HepG2 (cell line): ENCODE data around the gene FXYD4. TPM values are rescaled to one million over a fixed set of nuclear protein-coding genes. Genes with fewer than 3 reads are reported as not detected.

Experiments
- AKAP8 ChIP-seq: sonication (generic); formaldehyde crosslinking; IDR thresholded peaks from 2 replicates; pipeline ENCODE4 v1.5.1; 2020; ENCODE audit warnings: mild to moderate bottlenecking, missing genetic modification reagents
- ARHGAP35 ChIP-seq: sonication (generic); formaldehyde crosslinking; IDR thresholded peaks from 2 replicates; pipeline ENCODE4 v1.9.0; 2022; ENCODE audit warnings: mild to moderate bottlenecking, inconsistent platforms, moderate library complexity, missing genetic modification reagents, borderline replicate concordance
- ATF4 ChIP-seq, 2 experiments: fragments of 450-650 bp in 1 of 2; sonication (generic) in 1 of 2; formaldehyde crosslinking; IDR thresholded peaks; 2 replicates each; pipeline versions ENCODE4 v1.5.0 to v1.8.0; 2020 to 2022; ENCODE audit warnings: mild to moderate bottlenecking in 1 of 2, missing genetic modification reagents in 1 of 2
- FOXA3 ChIP-seq: IDR thresholded peaks from 2 replicates; pipeline ENCODE4 v1.6.1; 2016; ENCODE audit warnings: missing genetic modification reagents, missing compliant biosample characterization
- HIVEP1 ChIP-seq: sonication (generic); formaldehyde crosslinking; IDR thresholded peaks from 2 replicates; pipeline ENCODE4 v1.4.0; 2020; ENCODE audit warnings: mild to moderate bottlenecking, missing genetic modification reagents
- HNF4G ChIP-seq, 2 experiments: sonication (generic) in 1 of 2; formaldehyde crosslinking in 1 of 2; IDR thresholded peaks; 2 replicates each; pipeline versions ENCODE4 v1.4.0 to v1.6.1; 2011 to 2020; ENCODE audit warnings: borderline replicate concordance in 2 of 2, low read depth in 2 of 2, mild to moderate bottlenecking in 2 of 2, low read length in 1 of 2, missing genetic modification reagents in 1 of 2, moderate library complexity in 1 of 2
- IRX3 ChIP-seq: sonication (generic); formaldehyde crosslinking; IDR thresholded peaks from 2 replicates; pipeline ENCODE4 v1.8.1; 2023; ENCODE audit warnings: mild to moderate bottlenecking, low read depth, missing genetic modification reagents, borderline replicate concordance
- KMT2A ChIP-seq: sonication (generic); formaldehyde crosslinking; IDR thresholded peaks from 2 replicates; pipeline ENCODE4 v1.4.0; 2020; ENCODE audit warnings: missing genetic modification reagents
- NFYC ChIP-seq: IDR thresholded peaks from 2 replicates; pipeline ENCODE4 v1.6.1; 2016; ENCODE audit warnings: missing genetic modification reagents, missing compliant biosample characterization
- NRL ChIP-seq: sonication (generic); formaldehyde crosslinking; IDR thresholded peaks from 2 replicates; pipeline ENCODE4 v1.5.0; 2020; ENCODE audit warnings: missing genetic modification reagents, mild to moderate bottlenecking, moderate library complexity, borderline replicate concordance
- ONECUT2 ChIP-seq: sonication (generic); formaldehyde crosslinking; IDR thresholded peaks from 2 replicates; pipeline ENCODE4 v1.4.0; 2020; ENCODE audit warnings: missing genetic modification reagents
- RBM22 ChIP-seq: fragments of 200-400 bp; formaldehyde crosslinking; optimal IDR thresholded peaks from 2 replicates; pipeline ENCODE3; 2017; ENCODE audit warnings: mild to moderate bottlenecking, low read length, moderate library complexity
- SPEN ChIP-seq: sonication (generic); formaldehyde crosslinking; IDR thresholded peaks from 2 replicates; pipeline ENCODE4 v1.5.1; 2020; ENCODE audit warnings: low read depth, mild to moderate bottlenecking, missing genetic modification reagents
- STAT5B ChIP-seq: sonication (generic); formaldehyde crosslinking; IDR thresholded peaks from 2 replicates; pipeline ENCODE4 v1.4.0; 2020; ENCODE audit warnings: missing genetic modification reagents
- TBL1XR1 ChIP-seq: fragments of 150-350 bp; IDR thresholded peaks from 2 replicates; pipeline ENCODE4 v1.6.1; 2014; ENCODE audit warnings: borderline replicate concordance, low read length; ENCODE audit not compliant: partially characterized antibody
- YY1 ChIP-seq: IDR thresholded peaks from 2 replicates; pipeline ENCODE4 v1.6.1; 2011; ENCODE audit warnings: low read length, low read depth, moderate library complexity, mild to moderate bottlenecking; ENCODE audit not compliant: insufficient read depth, insufficient replicate concordance
- ZBTB21 ChIP-seq: sonication (generic); formaldehyde crosslinking; IDR thresholded peaks from 2 replicates; pipeline ENCODE4 v1.4.0; 2020; ENCODE audit warnings: missing genetic modification reagents
- ZC3H13 ChIP-seq: sonication (generic); formaldehyde crosslinking; IDR thresholded peaks from 2 replicates; pipeline ENCODE4 v1.8.1; 2023; ENCODE audit warnings: mild to moderate bottlenecking, missing genetic modification reagents, moderate library complexity
- ZEB1 ChIP-seq: IDR thresholded peaks from 2 replicates; pipeline ENCODE4 v1.6.1; 2012; ENCODE audit warnings: mild to moderate bottlenecking, low read depth, inconsistent platforms; ENCODE audit not compliant: insufficient replicate concordance
- ZFYVE20 ChIP-seq: sonication (generic); formaldehyde crosslinking; IDR thresholded peaks from 2 replicates; pipeline ENCODE4 v1.8.0; 2023; ENCODE audit warnings: low read depth, mild to moderate bottlenecking, moderate library complexity, missing genetic modification reagents, borderline replicate concordance
- ZNF331 ChIP-seq: sonication (generic); formaldehyde crosslinking; IDR thresholded peaks from 2 replicates; pipeline ENCODE4 v1.4.0; 2020; ENCODE audit warnings: missing genetic modification reagents
- ZNF362 ChIP-seq: sonication (generic); formaldehyde crosslinking; IDR thresholded peaks from 2 replicates; pipeline ENCODE4 v1.4.0; 2020; ENCODE audit warnings: missing genetic modification reagents, mild to moderate bottlenecking, borderline replicate concordance
- ZNF792 ChIP-seq: IDR thresholded peaks from 2 replicates; pipeline ENCODE4 v1.6.1; 2016
- ZNF83 ChIP-seq: sonication (generic); formaldehyde crosslinking; IDR thresholded peaks from 2 replicates; pipeline ENCODE4 v1.4.0; 2020; ENCODE audit warnings: missing genetic modification reagents, mild to moderate bottlenecking, borderline replicate concordance
- polyA plus RNA-seq, 8 experiments: library from polyadenylated mRNA; depleted of rRNA in 3 of 8; stranded (reverse) in 7 of 8; unstranded in 1 of 8; fragments of >200 nt; fragmentation: Illumina TruSeq in 4 of 8; extraction: Trizol in 4 of 8; gene quantifications; 2 replicates each; pipeline versions ENCODE4 v1.2.1 to v1.2.3, GENCODE V29; 2011 to 2016; ENCODE audit warnings: low read depth in 4 of 8, missing spikeins in 1 of 8, mixed read lengths in 1 of 8; ENCODE audit not compliant: insufficient read depth in 1 of 8
- total RNA-seq, 5 experiments: library from RNA; depleted of rRNA; stranded (reverse); fragments of >200 nt; fragmentation: Illumina TruSeq; extraction: Trizol; gene quantifications; 2 replicates each; pipeline ENCODE4 v1.2.3, GENCODE V29; 2016; ENCODE audit warnings: low read depth in 1 of 5
- TF ChIP-seq, protein P1 (sequence below): sonication (generic); formaldehyde crosslinking; IDR thresholded peaks from 2 replicates; pipeline ENCODE4 v1.4.0; 2020; ENCODE audit warnings: missing genetic modification reagents, borderline replicate concordance

The FXYD4 gene
- total and polyA plus RNA-seq, 2 of the 13 experiments (the other 11 are each of a cell fraction or from before 2014, with no cell fraction given) = not detected

GRCh38 chr10:43396061-43396927 lies 24.9 kb downstream of the FXYD4 start (continued):
- peak in 1 of 2 experiments; percentile 6; a peak in 2 of 4 replicates for TF ChIP-seq ATF4 (CRISPR knock-in tag; IDR thresholded peaks at IDR 0.05)
- peak; percentile 27 for TF ChIP-seq AKAP8 (CRISPR knock-in tag)
- peak; percentile 36; the same call in 1 of the 2 replicates for TF ChIP-seq HIVEP1
- no peak for TF ChIP-seq ARHGAP35 (CRISPR knock-in tag)
- TF ChIP-seq SPEN = peak; percentile 34; the same call in 1 of the 2 replicates
- TF ChIP-seq IRX3 = 0 out of 2 replicates have a peak, but pooled peaks have one; percentile 70
- TF ChIP-seq HNF4G (IDR thresholded peaks at IDR 0.05; ENCODE audit: borderline replicate concordance, low read depth, low read length) = peak; percentile 34; the same call in 1 of the 2 replicates
- TF ChIP-seq HNF4G (CRISPR knock-in tag; IDR thresholded peaks at IDR 0.05; ENCODE audit: borderline replicate concordance, low read depth) = no peak; the same call in 1 of the 2 replicates
- no peak for TF ChIP-seq YY1
- TF ChIP-seq ONECUT2 = no peak
- no peak; the same call in 1 of the 2 replicates for TF ChIP-seq ZNF83 (CRISPR knock-in tag)
- no peak for TF ChIP-seq TBL1XR1
- TF ChIP-seq STAT5B (CRISPR knock-in tag) = no peak
- TF ChIP-seq ZBTB21 (CRISPR knock-in tag) = no peak
- TF ChIP-seq NFYC (CRISPR knock-in tag) = no peak
- TF ChIP-seq NRL (CRISPR knock-in tag) = peak; percentile 30; the same call in 1 of the 2 replicates
- no peak for TF ChIP-seq ZNF362 (CRISPR knock-in tag)
- peak; percentile 48; the same call in 1 of the 2 replicates for TF ChIP-seq FOXA3
- no peak for TF ChIP-seq ZFYVE20 (CRISPR knock-in tag)
- TF ChIP-seq ZNF792 (CRISPR knock-in tag) = peak; percentile 59; the same call in 1 of the 2 replicates
- TF ChIP-seq, protein P1, sequence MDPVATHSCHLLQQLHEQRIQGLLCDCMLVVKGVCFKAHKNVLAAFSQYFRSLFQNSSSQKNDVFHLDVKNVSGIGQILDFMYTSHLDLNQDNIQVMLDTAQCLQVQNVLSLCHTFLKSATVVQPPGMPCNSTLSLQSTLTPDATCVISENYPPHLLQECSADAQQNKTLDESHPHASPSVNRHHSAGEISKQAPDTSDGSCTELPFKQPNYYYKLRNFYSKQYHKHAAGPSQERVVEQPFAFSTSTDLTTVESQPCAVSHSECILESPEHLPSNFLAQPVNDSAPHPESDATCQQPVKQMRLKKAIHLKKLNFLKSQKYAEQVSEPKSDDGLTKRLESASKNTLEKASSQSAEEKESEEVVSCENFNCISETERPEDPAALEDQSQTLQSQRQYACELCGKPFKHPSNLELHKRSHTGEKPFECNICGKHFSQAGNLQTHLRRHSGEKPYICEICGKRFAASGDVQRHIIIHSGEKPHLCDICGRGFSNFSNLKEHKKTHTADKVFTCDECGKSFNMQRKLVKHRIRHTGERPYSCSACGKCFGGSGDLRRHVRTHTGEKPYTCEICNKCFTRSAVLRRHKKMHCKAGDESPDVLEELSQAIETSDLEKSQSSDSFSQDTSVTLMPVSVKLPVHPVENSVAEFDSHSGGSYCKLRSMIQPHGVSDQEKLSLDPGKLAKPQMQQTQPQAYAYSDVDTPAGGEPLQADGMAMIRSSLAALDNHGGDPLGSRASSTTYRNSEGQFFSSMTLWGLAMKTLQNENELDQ (CRISPR knock-in tag) = no peak
- TF ChIP-seq ZEB1 = no peak
- peak; percentile 33; the same call in 1 of the 2 replicates for TF ChIP-seq KMT2A (CRISPR knock-in tag)
- no peak for TF ChIP-seq ZC3H13
- peak; percentile 98 for TF ChIP-seq RBM22
- peak; percentile 66 for TF ChIP-seq ZNF331 (CRISPR knock-in tag)
